Upper lobe of left lung (tissue), 6 donors: ENCODE measurements around the gene ROCK2. TPM values are rescaled to one million over a fixed set of nuclear protein-coding genes. Genes with fewer than 3 reads are reported as not detected.
A peak's percentile ranks its signal among the peaks of the same experiment; 100 is the strongest.
"Not testable (repeated sequence)": the region's sequence is repeated elsewhere in the genome, so short reads cannot be mapped to it uniquely, and the experiment has no call there.

Experiments
- ATAC-seq, 2 donors: fragments of 200-7000 bp; cut with Tn5 transposase; one replicate each; pipeline ENCODE4 v1.9.1; 2022; ENCODE audit warnings: mild to moderate bottlenecking in 2 of 2, moderate library complexity in 2 of 2; ENCODE audit not compliant: low FRiP score in 2 of 2
- DNase-seq, 2 donors: peaks; one replicate each; pipeline ENCODE4 v3.0.0-alpha.2; 2019 to 2020
- H3K27ac ChIP-seq, 4 donors: fragments of 200-600 bp; sonication (generic); one replicate each; pipeline ENCODE4 v1.5.1; 2016 to 2019
- H3K27me3 ChIP-seq, 4 donors: fragments of 200-600 bp; sonication (generic); one replicate each; pipeline ENCODE4 v1.5.1; 2017 to 2019
- H3K36me3 ChIP-seq, 4 donors: fragments of 200-600 bp; sonication (generic); one replicate each; pipeline ENCODE4 v1.5.1; 2016 to 2019
- H3K4me1 ChIP-seq, 4 donors: fragments of 200-600 bp; sonication (generic); one replicate each; pipeline ENCODE4 v1.5.1; 2018 to 2019
- H3K4me3 ChIP-seq, 4 donors: fragments of 200-600 bp; sonication (generic); one replicate each; pipeline ENCODE4 v1.5.1; 2017 to 2019; ENCODE audit warnings: mild to moderate bottlenecking in 2 of 4, moderate library complexity in 1 of 4
- H3K9me3 ChIP-seq, 4 donors: fragments of 200-600 bp; sonication (generic); one replicate each; pipeline ENCODE4 v1.5.1; 2018 to 2019
- CTCF ChIP-seq, 6 experiments: fragments of 450-650 bp in 4 of 6; fragments of 200-600 bp in 2 of 6; sonication (generic) in 2 of 6; IDR thresholded peaks; one replicate each; pipeline ENCODE4 v1.5.1; 2016 to 2019; ENCODE audit warnings: antibody characterized with exemption in 6 of 6
- EP300 ChIP-seq, 4 donors: sonication (generic); formaldehyde crosslinking; IDR thresholded peaks; one replicate each; pipeline ENCODE4 v1.5.1; 2017; ENCODE audit warnings: antibody characterized with exemption in 4 of 4, control low read depth in 2 of 4
- POLR2A ChIP-seq, 4 donors: fragments of 450-650 bp; IDR thresholded peaks; one replicate each; pipeline ENCODE4 v1.5.1; 2016 to 2017; ENCODE audit warnings: antibody characterized with exemption in 4 of 4, mild to moderate bottlenecking in 2 of 4
- POLR2AphosphoS5 ChIP-seq, 2 donors: sonication (generic); formaldehyde crosslinking; IDR thresholded peaks; one replicate each; pipeline ENCODE4 v1.5.1; 2017; ENCODE audit warnings: antibody characterized with exemption in 2 of 2
- WGBS, 2 donors: methylation state at CpG; one replicate each; pipeline ENCODE4 v1.1.5; 2017 to 2018; 5-methylcytosine and 5-hydroxymethylcytosine counted together
- total RNA-seq, 6 donors: library from RNA; depleted of rRNA in 4 of 6; stranded (reverse); fragments of >200 nt in 4 of 6; gene quantifications; one replicate each; pipeline versions ENCODE4 v1.1.0 to v1.2.1, GENCODE V29; 2016 to 2021
- donor health status: DM: no; HTN: no; CAD: no; lungs with moderate emphysema.
- donor health status: DM: no; HTN: yes; CAD: no; lungs with severe emphysema.

The ROCK2 gene
- total RNA-seq, 6 donors from 2014 or later: 37.6 to 99.7 (median 56.2) TPM

DNA sequence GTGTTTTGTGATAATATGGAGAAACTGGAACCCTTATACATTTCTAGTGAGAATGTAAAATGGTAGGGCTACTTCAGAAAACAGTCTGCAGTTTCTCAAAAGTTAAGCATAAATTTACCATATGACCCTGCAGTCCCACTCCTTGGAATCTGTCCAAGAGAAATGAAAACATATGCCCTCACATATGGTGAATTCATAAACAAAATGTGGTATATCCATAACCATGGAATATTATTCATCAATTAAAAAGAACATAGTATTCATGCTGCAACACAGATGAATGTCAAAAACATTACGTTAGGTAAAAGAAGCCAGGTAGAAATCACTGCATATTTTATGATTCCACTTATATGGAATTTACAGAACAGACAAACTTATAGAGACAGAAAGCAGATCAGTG lies 11.8 kb downstream of the ROCK2 start:
- H3K4me3 ChIP-seq: no peak overlapping the region
- no peaks in the 10 kb centered on the region for H3K9me3 ChIP-seq
- ATAC-seq (no peak), DNase-seq (no peak)
- TF ChIP-seq EP300 (IDR thresholded peaks at IDR 0.05): no peak
- TF ChIP-seq POLR2AphosphoS5 (IDR thresholded peaks at IDR 0.05): no peak
- no peak for TF ChIP-seq POLR2A (IDR thresholded peaks at IDR 0.05)
- no peak for TF ChIP-seq CTCF (IDR thresholded peaks at IDR 0.05)
- H3K27me3 ChIP-seq: no peaks in the 10 kb centered on the region
- H3K27ac ChIP-seq: no peak overlapping the region
- peaks cover 11 to 16% (median 13%) of the 10 kb centered on the region in 4 donors for H3K4me1 ChIP-seq
- no peaks in the 10 kb centered on the region for H3K36me3 ChIP-seq
- 97 to 100% methylated on average over 1 of the region's 1 CpG for WGBS, 2 donors

GRCh38 chr2:11330457-11331142 lies 13.8 kb downstream of the ROCK2 start:
- Histone ChIP-seq H3K4me3 (no peak overlapping the region), H3K36me3 (no peaks in the 10 kb centered on the region), H3K27ac (peak overlapping the region in 1 of 4 donors; percentile 36), H3K27me3 (no peaks in the 10 kb centered on the region), H3K9me3 (no peaks in the 10 kb centered on the region), H3K4me1 (peaks cover 23 to 29% (median 28%) of the 10 kb centered on the region in 4 donors)
- DNase-seq (no peak), ATAC-seq (no peak)
- TF ChIP-seq EP300 (IDR thresholded peaks at IDR 0.05) (no peak), POLR2AphosphoS5 (IDR thresholded peaks at IDR 0.05) (no peak), CTCF (IDR thresholded peaks at IDR 0.05) (no peak), POLR2A (IDR thresholded peaks at IDR 0.05) (no peak)
- WGBS, 2 donors: 37 to 41% methylated on average over 4 of the region's 4 CpGs

DNA sequence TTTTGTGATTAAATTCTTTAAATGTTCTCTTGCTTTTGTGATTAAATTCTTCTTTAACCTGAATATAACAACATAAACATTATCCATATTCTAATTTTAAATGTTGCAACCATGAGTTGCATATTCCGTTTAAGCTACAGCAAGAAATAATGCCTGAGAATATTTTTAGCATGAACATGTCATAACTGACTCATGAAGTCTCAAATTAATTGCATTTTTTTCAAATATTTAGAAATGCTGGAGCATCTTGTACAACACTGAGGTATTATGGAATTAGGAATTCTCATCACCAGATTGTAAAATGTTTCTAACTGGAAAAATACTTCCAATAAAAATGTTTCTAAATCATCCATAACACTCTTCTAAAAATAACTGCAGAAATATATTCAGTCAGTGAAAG lies 14.7 kb downstream of the ROCK2 start:
- 41 to 47% methylated on average over 1 of the region's 1 CpG for WGBS, 2 donors
- DNase-seq: no peak
- ATAC-seq: no peak
- no peak for TF ChIP-seq POLR2AphosphoS5 (IDR thresholded peaks at IDR 0.05)
- no peak for TF ChIP-seq EP300 (IDR thresholded peaks at IDR 0.05)
- TF ChIP-seq POLR2A (IDR thresholded peaks at IDR 0.05): no peak
- no peak for TF ChIP-seq CTCF (IDR thresholded peaks at IDR 0.05)
- Histone ChIP-seq H3K4me3 (no peak overlapping the region), H3K27me3 (no peaks in the 10 kb centered on the region), H3K4me1 (peaks cover 23 to 37% (median 31%) of the 10 kb centered on the region in 4 donors), H3K27ac (no peak overlapping the region), H3K36me3 (no peaks in the 10 kb centered on the region), H3K9me3 (no peaks in the 10 kb centered on the region)

- not testable (repeated sequence) for H3K9me3 ChIP-seq, ATAC-seq, H3K27ac ChIP-seq, H3K4me3 ChIP-seq, H3K27me3 ChIP-seq, DNase-seq, H3K36me3 ChIP-seq
- 0 to 100% methylated on average over 1 of the region's 1 CpG for WGBS, 2 donors
- peaks cover 15 to 32% (median 24%) of the 10 kb centered on the region in 4 donors for H3K4me1 ChIP-seq
Measured at GRCh38 chr2:11328522-11328921, 15.9 kb downstream of the ROCK2 start.

GRCh38 chr2:11327871-11328270 lies 16.6 kb downstream of the ROCK2 start:
- Histone ChIP-seq H3K9me3 (no peaks in the 10 kb centered on the region), H3K4me3 (no peak overlapping the region), H3K36me3 (no peaks in the 10 kb centered on the region), H3K4me1 (peaks cover 17 to 36% (median 22%) of the 10 kb centered on the region in 4 donors), H3K27me3 (no peaks in the 10 kb centered on the region), H3K27ac (no peak overlapping the region)
- TF ChIP-seq EP300 (IDR thresholded peaks at IDR 0.05) (no peak), CTCF (IDR thresholded peaks at IDR 0.05) (no peak), POLR2A (IDR thresholded peaks at IDR 0.05) (no peak), POLR2AphosphoS5 (IDR thresholded peaks at IDR 0.05) (no peak)
- DNase-seq: no peak
- ATAC-seq: no peak
- WGBS, 2 donors: 65 to 93% methylated on average over 2 of the region's 2 CpGs
